Skeletal muscle tissue (tissue), 4 donors: Measurements from ENCODE around the gene LDAH. TPM values are rescaled to one million over a fixed set of nuclear protein-coding genes. Genes with fewer than 3 reads are reported as not detected.
A peak's percentile ranks its signal among the peaks of the same experiment; 100 is the strongest.

Source experiments
- H3K27ac ChIP-seq: one replicate; pipeline ENCODE4 v1.7.0; 2013; ENCODE audit warnings: mild to moderate bottlenecking, low read depth, low read length, inconsistent platforms
- H3K27me3 ChIP-seq, 3 donors: one replicate each; pipeline ENCODE4 v1.7.0; 2013; ENCODE audit warnings: low read length in 3 of 3; ENCODE audit not compliant: control insufficient read depth in 3 of 3, insufficient read depth in 3 of 3
- H3K36me3 ChIP-seq, 3 donors: one replicate each; pipeline ENCODE4 v1.7.0; 2013; ENCODE audit warnings: low read length in 3 of 3; ENCODE audit not compliant: control insufficient read depth in 3 of 3, insufficient read depth in 3 of 3
- H3K4me1 ChIP-seq, 3 donors: one replicate each; pipeline ENCODE4 v1.7.0; 2013; ENCODE audit warnings: low read length in 3 of 3, mild to moderate bottlenecking in 3 of 3; ENCODE audit not compliant: control insufficient read depth in 3 of 3, insufficient read depth in 3 of 3
- H3K4me3 ChIP-seq, 3 donors: one replicate each; pipeline ENCODE4 v1.7.0; 2013; ENCODE audit warnings: low read length in 3 of 3
- H3K9ac ChIP-seq, 3 donors: one replicate each; pipeline ENCODE4 v1.7.0; 2013; ENCODE audit warnings: low read length in 3 of 3, mild to moderate bottlenecking in 3 of 3, moderate library complexity in 2 of 3, low read depth in 1 of 3
- H3K9me3 ChIP-seq, 3 donors: one replicate each; pipeline ENCODE4 v1.7.0; 2013; ENCODE audit warnings: low read length in 3 of 3; ENCODE audit not compliant: control insufficient read depth in 3 of 3
- total RNA-seq: library from RNA; depleted of rRNA; stranded (reverse); fragments of >200 nt; gene quantifications from one replicate; pipeline ENCODE4 v1.2.3, GENCODE V29; 2014
- donor health status: Osteomylitis.

LDAH gene
- total RNA-seq, 1 donor from 2014 or later: 6.3 TPM

DNA sequence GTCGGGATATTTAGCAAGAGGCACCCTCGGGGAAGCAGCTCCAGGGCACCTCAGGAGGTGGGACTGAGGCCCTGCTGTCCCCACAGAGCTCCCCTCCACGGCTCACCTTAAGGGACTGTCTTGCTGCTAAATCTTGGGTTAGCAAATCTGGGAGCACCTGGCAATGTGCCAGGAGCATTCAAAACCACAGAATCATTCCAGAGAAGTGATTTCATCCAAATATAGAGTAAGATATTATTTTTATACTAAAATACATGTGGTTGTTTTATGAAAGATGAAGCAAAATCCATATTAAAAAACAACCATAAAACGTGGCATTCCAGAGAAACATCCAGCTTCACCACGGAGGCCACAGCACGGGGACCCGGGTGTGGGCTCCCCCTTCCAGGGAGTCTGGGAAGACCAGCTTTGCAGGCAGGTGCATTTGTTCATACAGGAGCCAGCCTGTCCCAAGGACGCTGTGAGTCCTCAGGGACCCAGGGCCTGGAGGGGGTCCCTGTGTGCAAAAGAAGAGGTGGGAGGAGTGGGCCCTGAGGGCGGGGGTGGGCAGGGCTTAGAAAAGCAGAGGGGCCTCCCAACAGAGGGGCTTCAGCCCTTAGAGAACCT is 188.3 kb downstream of the LDAH start:
- Histone ChIP-seq H3K9ac (peak overlapping the region in 1 of 3 donors; percentile 45), H3K4me1 (peaks cover 12 to 24% (median 23%) of the 10 kb centered on the region in 3 donors), H3K27me3 (no peaks in the 10 kb centered on the region), H3K36me3 (peaks cover 12 to 15% (median 13%) of the 10 kb centered on the region in 3 donors), H3K4me3 (no peak overlapping the region), H3K9me3 (no peaks in the 10 kb centered on the region), H3K27ac (no peak overlapping the region)

Other genes with a start within 250 kb of the LDAH start
- 10.4 TPM for gene HS1BP3, start 172.0 kb downstream of the LDAH start, total RNA-seq
- gene GDF7, start 156.0 kb downstream of the LDAH start, total RNA-seq: 0.52 TPM
- 0.52 TPM for gene APOB, start 221.0 kb upstream of the LDAH start, total RNA-seq